Cerebellar nuclear complex (tissue), 1 donor: Measurements from ENCODE around the gene GPC3.
"Not testable (repeated sequence)": the region's sequence is repeated elsewhere in the genome, so short reads cannot be mapped to it uniquely, and the experiment has no call there.

Experiments
- DNase-seq, 2 experiments: peaks; one replicate each; lab custom pipeline; 2025; lab: John Stamatoyannopoulos, UW

The GPC3 gene

GRCh38 chrX:133926809-133927208 lies 58.6 kb downstream of the GPC3 start:
- DNase-seq, result no peak

DNA sequence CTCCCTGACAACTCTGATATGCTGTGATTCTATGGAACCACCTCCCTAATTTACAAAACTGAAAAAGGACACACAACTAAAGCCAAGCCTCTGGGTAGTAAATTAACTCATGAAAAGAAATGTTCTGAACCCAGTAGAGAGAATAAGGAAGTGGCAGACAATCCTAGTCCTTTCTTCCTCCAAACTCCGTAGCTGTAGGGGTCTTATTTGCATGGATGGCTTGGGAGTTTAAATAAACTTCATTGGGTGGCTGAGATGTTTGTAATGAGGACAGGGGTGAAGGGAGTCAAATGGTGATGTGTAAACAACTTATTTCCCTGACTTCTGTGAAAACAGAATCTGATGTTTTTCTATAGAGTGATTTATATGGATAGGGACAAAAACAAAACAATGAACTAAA lies 59.3 kb downstream of the GPC3 start:
- DNase-seq, result no peak

GRCh38 chrX:133924548-133924947 lies 60.8 kb downstream of the GPC3 start:
- no peak for DNase-seq

GRCh38 chrX:133923548-133923947 lies 61.8 kb downstream of the GPC3 start:
- no peak for DNase-seq

GRCh38 chrX:133923113-133923512 lies 62.3 kb downstream of the GPC3 start:
- DNase-seq, result no peak

- DNase-seq, result no peak
These were observed 63.0 kb downstream of the GPC3 start for GRCh38 chrX:133922390-133922771.

GRCh38 chrX:133921764-133922389 lies 63.5 kb downstream of the GPC3 start:
- DNase-seq, result no peak

- DNase-seq, result no peak
These were observed 64.3 kb downstream of the GPC3 start for GRCh38 chrX:133921086-133921485.

- DNase-seq, result no peak
These were observed 67.0 kb downstream of the GPC3 start for GRCh38 chrX:133918361-133918771.

- no peak for DNase-seq
These were observed 68.2 kb downstream of the GPC3 start for GRCh38 chrX:133916984-133917722.

DNA sequence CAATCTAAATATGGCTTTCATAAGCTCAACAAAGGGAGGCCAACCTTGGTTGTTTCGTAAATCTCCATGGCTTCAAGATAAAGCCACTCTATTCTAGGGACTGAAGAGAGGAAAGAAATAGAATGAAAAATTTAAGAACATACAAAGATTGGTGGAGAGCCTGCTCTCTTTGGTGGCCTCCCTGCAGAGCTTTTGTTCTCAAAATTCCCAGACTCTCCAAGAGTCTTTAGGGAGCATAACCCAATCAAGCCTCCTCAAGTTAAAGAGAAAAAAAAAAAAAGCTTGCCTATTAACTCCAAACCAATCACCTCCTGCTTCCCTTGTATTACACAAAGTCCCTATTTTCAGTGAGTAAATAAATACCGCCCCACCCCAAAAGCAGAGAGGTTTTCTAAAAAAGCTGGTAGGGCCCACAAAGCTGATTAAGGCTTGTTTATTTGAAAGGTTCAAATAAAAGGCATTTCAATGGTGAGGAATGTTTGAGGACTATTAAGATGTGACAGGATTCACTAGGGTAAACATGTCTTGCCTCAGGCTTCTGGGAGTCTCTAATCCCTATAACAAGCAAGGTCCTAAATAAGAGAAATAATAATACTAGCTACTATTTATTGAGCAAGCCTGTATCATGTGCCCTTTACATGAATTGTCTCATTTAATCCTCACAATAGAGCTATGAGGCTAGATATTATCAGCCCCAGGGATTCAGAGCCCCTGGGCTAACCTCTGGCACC lies 71.6 kb downstream of the GPC3 start:
- DNase-seq, result no peak

- DNase-seq, result no peak
These were observed 72.4 kb downstream of the GPC3 start for GRCh38 chrX:133913009-133913408.

DNA sequence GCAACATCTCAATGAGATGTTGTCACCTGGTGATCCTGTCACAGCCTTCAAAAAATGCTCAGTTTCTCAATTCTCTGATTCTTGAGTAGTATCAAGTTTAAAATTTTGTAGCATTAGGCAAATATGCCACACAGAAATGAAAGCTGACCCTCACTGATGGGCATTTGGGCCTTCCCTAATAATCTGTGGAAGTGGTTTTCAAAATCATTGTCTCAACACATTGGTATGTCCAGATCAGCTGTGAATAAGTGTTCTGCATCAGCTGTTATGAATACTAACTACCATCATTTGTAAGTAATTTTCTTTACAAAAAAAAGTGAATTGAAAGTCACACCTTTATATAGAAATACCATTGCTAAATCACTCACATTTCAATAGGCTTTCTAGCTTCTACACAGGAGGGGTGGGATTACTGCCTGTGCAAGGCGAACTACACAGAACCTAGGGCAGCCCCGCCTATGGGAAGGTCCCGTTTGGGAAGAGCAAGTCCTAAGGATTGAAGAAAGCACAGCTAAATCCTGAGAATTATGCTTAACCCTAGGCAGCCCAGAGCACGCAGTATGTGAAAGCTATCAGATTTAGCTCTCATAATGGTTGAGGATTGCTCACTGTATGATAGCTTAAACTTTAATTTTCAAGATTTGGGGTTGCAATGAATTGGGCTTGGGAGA lies 73.4 kb downstream of the GPC3 start:
- DNase-seq, result no peak

DNA sequence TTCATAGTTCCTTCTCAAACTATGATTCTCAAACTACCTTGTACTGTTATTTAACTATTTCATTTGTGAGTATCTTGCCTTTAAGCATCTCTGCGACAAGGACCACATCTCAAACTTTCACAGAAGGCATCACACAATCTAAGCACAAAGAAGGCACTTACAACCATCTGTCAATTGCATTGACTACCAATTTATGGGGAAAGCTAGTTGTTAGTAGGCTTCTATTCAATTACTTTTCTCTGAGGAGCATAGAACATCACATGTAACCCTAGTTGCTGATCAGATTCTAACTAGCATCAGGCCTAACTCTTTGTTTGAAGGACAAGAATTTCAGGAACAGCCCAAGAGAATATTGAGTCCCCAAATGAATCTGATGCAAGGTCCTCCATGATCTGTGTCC lies 74.9 kb downstream of the GPC3 start:
- no peak for DNase-seq

DNA sequence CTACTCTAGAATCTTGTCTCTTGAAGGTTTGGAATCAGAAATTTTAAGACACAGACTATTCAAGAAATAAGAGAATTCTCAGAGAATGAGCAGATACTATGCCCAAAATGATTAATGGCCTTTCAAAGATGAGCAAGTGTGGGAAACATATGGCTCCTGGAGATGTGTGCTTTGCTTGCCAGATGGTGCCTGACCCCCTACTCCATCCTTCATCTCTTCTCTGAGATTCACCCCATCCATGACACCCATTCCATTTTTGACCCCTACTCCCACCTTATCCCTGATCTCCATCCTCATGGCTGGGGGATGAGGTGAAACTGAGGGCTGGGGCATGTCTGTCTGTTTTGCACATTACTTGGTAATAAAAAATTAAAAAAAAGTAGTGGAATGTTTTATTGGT lies 75.5 kb downstream of the GPC3 start:
- no peak for DNase-seq

- DNase-seq, result no peak
These were observed 77.0 kb downstream of the GPC3 start for GRCh38 chrX:133908223-133908955.

- DNase-seq, result no peak
These were observed 77.8 kb downstream of the GPC3 start for GRCh38 chrX:133907606-133908005.

DNA sequence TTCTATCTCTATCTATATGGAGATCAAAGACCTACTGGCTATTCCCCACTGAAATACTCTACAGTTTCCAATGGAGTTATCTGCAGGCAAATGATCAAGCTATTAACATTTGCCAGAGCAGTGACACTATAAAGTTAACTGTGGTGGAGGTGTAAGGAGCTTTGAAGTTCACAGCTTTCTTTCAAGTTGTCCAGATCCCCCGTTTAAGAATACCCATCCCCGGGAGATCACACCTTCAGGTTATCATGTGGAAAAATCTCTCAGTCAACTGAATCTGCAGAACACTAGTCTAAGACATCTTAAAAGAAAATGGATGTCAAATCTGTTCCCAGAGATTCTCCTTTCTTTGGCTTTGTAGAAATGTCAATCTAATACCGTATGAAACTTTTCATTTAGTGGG lies 80.1 kb downstream of the GPC3 start:
- DNase-seq, result no peak

GRCh38 chrX:133897593-133898163 lies 87.7 kb downstream of the GPC3 start:
- no peak for DNase-seq

GRCh38 chrX:133892337-133892736 lies 93.1 kb downstream of the GPC3 start:
- no peak for DNase-seq

DNA sequence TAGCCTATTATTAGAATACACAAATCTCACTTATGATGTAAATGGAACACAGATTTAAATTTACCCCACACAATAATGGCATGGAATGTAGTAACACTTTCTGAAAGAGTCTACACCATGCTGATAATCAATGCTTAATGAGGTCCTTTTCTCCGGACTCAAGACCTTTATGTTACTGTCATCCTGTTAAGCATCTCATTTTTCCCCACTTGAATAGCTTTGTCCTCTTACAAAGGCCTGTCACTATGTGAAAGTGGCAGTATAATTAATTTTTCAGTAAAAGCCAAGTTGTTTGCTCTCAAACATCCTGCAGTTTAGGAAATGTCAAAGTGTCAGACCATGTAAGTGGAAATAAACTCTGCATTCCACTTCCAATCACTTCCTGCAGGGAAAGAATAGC lies 96.4 kb downstream of the GPC3 start:
- no peak for DNase-seq

DNA sequence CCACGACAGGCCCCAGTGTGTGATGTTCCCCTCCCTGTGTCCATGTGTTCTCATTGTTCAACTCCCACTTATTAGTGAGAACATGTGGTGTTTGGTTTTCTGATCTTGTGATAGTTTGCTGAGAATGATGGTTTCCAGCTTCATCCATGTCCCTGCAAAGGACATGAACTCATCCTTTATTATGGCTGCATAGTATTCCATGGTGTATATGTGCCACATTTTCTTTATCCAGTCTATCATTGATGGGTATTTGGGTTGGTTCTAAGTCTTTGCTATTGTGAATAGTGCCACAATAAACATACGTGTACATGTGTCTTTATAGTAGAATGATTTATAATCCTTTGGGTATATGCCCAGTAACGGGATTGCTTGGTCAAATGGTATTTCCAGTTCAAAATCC lies 97.3 kb downstream of the GPC3 start:
- DNase-seq, result not testable (repeated sequence)
